Measurements from ENCODE around the gene KLKB1.

Gene KLKB1

GRCh38 chr4:186298031-186298647 is 70.8 kb downstream of the KLKB1 start:
- H3K4me3 ChIP-seq (ENCODE audit: low read depth, low read length), result no peak overlapping the region
- no peak for DNase-seq (ENCODE audit: low read depth)
- no peak for TF ChIP-seq CTCF (conservative IDR thresholded peaks at IDR 0.05; ENCODE audit: low read depth, low read length)

DNA sequence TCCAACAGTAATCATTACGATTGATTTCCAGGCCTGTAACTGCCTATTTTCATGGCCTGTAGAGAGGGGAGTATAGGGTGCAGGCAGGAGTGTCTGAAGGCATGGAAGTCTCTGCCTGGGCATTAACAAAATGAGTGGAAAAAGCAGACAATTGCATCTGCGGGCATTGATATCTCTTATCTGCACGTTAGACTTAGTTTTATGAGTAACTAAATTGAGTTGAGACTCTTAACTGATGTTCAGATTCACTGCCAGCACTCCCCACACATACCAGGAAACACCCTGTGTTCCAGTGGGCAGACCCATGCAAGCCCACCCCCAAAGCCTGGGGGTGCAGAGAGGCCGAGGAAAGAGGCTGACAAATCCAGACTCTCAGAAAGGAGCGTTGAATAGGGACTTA is 72.0 kb downstream of the KLKB1 start:
- TF ChIP-seq CTCF (conservative IDR thresholded peaks at IDR 0.05; ENCODE audit: low read depth, low read length), result no peak
- DNase-seq (ENCODE audit: low read depth), result no peak
- no peak overlapping the region for H3K4me3 ChIP-seq (ENCODE audit: low read depth, low read length)

DNA sequence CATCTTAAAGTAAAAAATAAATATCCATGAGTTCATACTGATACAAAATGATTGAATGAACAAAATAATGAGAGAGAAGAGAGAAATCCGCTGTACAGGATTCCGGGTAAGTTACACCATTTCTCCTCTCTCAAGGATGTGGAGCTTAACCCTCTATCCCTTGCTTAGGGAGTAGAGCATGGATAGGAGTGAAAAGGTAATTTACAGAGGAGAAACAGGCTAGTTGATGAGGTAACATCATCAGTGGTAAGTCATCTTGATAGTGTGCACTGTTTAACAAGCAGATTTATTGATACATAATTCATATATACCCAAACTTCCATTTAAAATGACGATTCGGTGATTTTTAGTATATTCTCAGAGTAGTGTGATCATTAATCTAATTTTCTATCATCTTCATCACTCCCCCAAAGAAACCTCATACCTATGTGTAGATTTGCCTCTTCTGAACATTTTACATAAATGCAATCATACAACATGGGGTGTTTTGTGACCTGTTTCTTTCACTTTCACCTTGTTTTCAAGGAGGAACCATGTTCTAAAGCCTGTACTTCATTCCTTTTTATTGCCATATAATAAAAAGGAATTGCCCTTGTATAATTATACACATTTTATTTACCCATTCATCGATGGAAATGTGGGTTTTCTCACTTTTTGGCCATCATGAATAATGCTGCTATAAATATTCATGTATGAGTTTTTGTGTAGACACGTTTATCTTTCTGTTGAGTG is 73.5 kb downstream of the KLKB1 start:
- no peak for DNase-seq (ENCODE audit: low read depth)
- no peak overlapping the region for H3K4me3 ChIP-seq (ENCODE audit: low read depth, low read length)
- TF ChIP-seq CTCF (conservative IDR thresholded peaks at IDR 0.05; ENCODE audit: low read depth, low read length), result no peak

GRCh38 chr4:186304216-186304615 is 76.9 kb downstream of the KLKB1 start:
- no peak for DNase-seq (ENCODE audit: low read depth)
- TF ChIP-seq CTCF (conservative IDR thresholded peaks at IDR 0.05; ENCODE audit: low read depth, low read length), result no peak
- no peak overlapping the region for H3K4me3 ChIP-seq (ENCODE audit: low read depth, low read length)

- TF ChIP-seq CTCF (conservative IDR thresholded peaks at IDR 0.05; ENCODE audit: low read depth, low read length), result no peak
- H3K4me3 ChIP-seq (ENCODE audit: low read depth, low read length), result no peak overlapping the region
- DNase-seq (ENCODE audit: low read depth), result no peak
Measured at GRCh38 chr4:186304866-186305505, 77.7 kb downstream of the KLKB1 start.

DNA sequence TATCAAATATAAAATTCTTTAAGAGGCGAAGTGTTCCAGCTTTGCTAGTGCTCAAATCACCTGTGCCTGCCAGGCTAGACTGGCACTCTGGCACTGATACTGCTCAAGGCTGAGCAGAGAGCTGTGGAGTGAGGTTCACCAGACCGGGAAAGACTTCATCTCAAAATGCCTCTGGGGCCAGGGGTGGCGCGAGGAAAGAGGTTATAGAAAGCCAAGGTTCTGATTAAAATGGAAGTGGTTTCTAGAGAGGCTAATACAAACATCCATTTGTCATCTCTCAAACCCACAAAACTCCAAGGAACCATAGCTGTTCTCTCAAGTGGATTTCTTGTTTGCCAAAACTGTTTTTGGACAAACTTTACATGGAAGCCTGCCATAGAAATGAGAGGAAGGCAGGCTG is 80.2 kb downstream of the KLKB1 start:
- DNase-seq (ENCODE audit: low read depth), result no peak
- no peak for TF ChIP-seq CTCF (conservative IDR thresholded peaks at IDR 0.05; ENCODE audit: low read depth, low read length)
- H3K4me3 ChIP-seq (ENCODE audit: low read depth, low read length), result no peak overlapping the region
